Subcutaneous abdominal adipose tissue (tissue), 5 donors: Measurements from ENCODE around the gene USP2.
"Not testable (repeated sequence)": the region's sequence is repeated elsewhere in the genome, so short reads cannot be mapped to it uniquely, and the experiment has no call there.

ENCODE experiments used
- H3K27ac ChIP-seq: one replicate; pipeline ENCODE4 v1.7.0; 2013; ENCODE audit warnings: low read depth, mild to moderate bottlenecking, inconsistent platforms, low read length, moderate library complexity
- H3K27me3 ChIP-seq, 5 donors: one replicate each; pipeline ENCODE4 v1.7.0; 2013; ENCODE audit warnings: low read length in 5 of 5, inconsistent platforms in 1 of 5; ENCODE audit not compliant: control insufficient read depth in 5 of 5, insufficient read depth in 4 of 5
- H3K36me3 ChIP-seq, 5 donors: one replicate each; pipeline ENCODE4 v1.7.0; 2013; ENCODE audit warnings: low read length in 5 of 5; ENCODE audit not compliant: control insufficient read depth in 5 of 5, insufficient read depth in 5 of 5
- H3K4me1 ChIP-seq, 5 donors: one replicate each; pipeline ENCODE4 v1.7.0; 2013; ENCODE audit warnings: low read length in 5 of 5, mild to moderate bottlenecking in 3 of 5, moderate library complexity in 1 of 5; ENCODE audit not compliant: control insufficient read depth in 5 of 5, insufficient read depth in 5 of 5
- H3K4me3 ChIP-seq, 5 donors: one replicate each; pipeline ENCODE4 v1.7.0; 2013; ENCODE audit warnings: low read length in 5 of 5, low read depth in 1 of 5
- H3K9ac ChIP-seq, 5 donors: one replicate each; pipeline ENCODE4 v1.7.0; 2013; ENCODE audit warnings: low read length in 5 of 5, mild to moderate bottlenecking in 4 of 5, moderate library complexity in 3 of 5
- H3K9me3 ChIP-seq, 5 donors: one replicate each; pipeline ENCODE4 v1.7.0; 2013; ENCODE audit warnings: low read length in 5 of 5; ENCODE audit not compliant: control insufficient read depth in 5 of 5
- donor health status: healthy.
- donor health status: healthy.
- donor health status: healthy.
- donor health status: healthy.
- donor health status: healthy.

USP2 gene

GRCh38 chr11:119397740-119398139 is 16.2 kb upstream of the USP2 start:
- peaks cover 3 to 27% (median 12%) of the 10 kb centered on the region in 5 donors for H3K9me3 ChIP-seq
- H3K36me3 ChIP-seq: no peaks in the 10 kb centered on the region
- no peaks in the 10 kb centered on the region for H3K4me1 ChIP-seq
- H3K27me3 ChIP-seq: no peaks in the 10 kb centered on the region
- H3K4me3 ChIP-seq: no peak overlapping the region
- H3K27ac ChIP-seq: no peak overlapping the region
- H3K9ac ChIP-seq: no peak overlapping the region

GRCh38 chr11:119396835-119397234 is 15.3 kb upstream of the USP2 start:
- Histone ChIP-seq H3K27ac (no peak overlapping the region), H3K4me1 (no peaks in the 10 kb centered on the region), H3K9me3 (peaks cover 3 to 27% (median 10%) of the 10 kb centered on the region in 5 donors), H3K36me3 (no peaks in the 10 kb centered on the region), H3K27me3 (no peaks in the 10 kb centered on the region), H3K9ac (no peak overlapping the region), H3K4me3 (no peak overlapping the region)

GRCh38 chr11:119391275-119391674 is 9.8 kb upstream of the USP2 start:
- H3K4me3 ChIP-seq: no peak overlapping the region
- H3K9ac ChIP-seq: no peak overlapping the region
- H3K36me3 ChIP-seq: no peaks in the 10 kb centered on the region
- no peaks in the 10 kb centered on the region for H3K9me3 ChIP-seq
- no peak overlapping the region for H3K27ac ChIP-seq
- H3K27me3 ChIP-seq: peaks cover 0 to 2% (median 0%) of the 10 kb centered on the region in 5 donors
- no peaks in the 10 kb centered on the region for H3K4me1 ChIP-seq

GRCh38 chr11:119389611-119390254 is 8.2 kb upstream of the USP2 start:
- Histone ChIP-seq H3K27me3 (peaks cover 0 to 2% (median 0%) of the 10 kb centered on the region in 5 donors), H3K36me3 (no peaks in the 10 kb centered on the region), H3K4me3 (no peak overlapping the region), H3K4me1 (no peaks in the 10 kb centered on the region), H3K9me3 (no peaks in the 10 kb centered on the region), H3K9ac (no peak overlapping the region), H3K27ac (no peak overlapping the region)

GRCh38 chr11:119388103-119388502 is 6.6 kb upstream of the USP2 start:
- Histone ChIP-seq H3K4me1 (no peaks in the 10 kb centered on the region), H3K27ac (no peak overlapping the region), H3K36me3 (no peaks in the 10 kb centered on the region), H3K27me3 (peaks cover 0 to 2% (median 0%) of the 10 kb centered on the region in 5 donors), H3K9ac (no peak overlapping the region), H3K4me3 (no peak overlapping the region), H3K9me3 (no peaks in the 10 kb centered on the region)

- Histone ChIP-seq H3K27me3 (no peaks in the 10 kb centered on the region), H3K4me1 (peaks cover 2 to 18% (median 14%) of the 10 kb centered on the region in 5 donors), H3K27ac (no peak overlapping the region), H3K36me3 (no peaks in the 10 kb centered on the region), H3K4me3 (no peak overlapping the region), H3K9me3 (no peaks in the 10 kb centered on the region), H3K9ac (no peak overlapping the region)
These were observed 2.8 kb upstream of the USP2 start for GRCh38 chr11:119384332-119384731.

- not testable (repeated sequence) for H3K36me3 ChIP-seq, H3K27ac ChIP-seq, H3K9me3 ChIP-seq, H3K9ac ChIP-seq, H3K27me3 ChIP-seq
- Histone ChIP-seq H3K4me1 (peaks cover 2 to 18% (median 14%) of the 10 kb centered on the region in 5 donors), H3K4me3 (peak overlapping the region in 1 of 5 donors; percentile 64)
These were observed 1.0 kb upstream of the USP2 start for GRCh38 chr11:119382513-119382912.

GRCh38 chr11:119382101-119382500 is 611 bp upstream of the USP2 start:
- no peaks in the 10 kb centered on the region for H3K9me3 ChIP-seq
- H3K4me1 ChIP-seq: peaks cover 2 to 18% (median 14%) of the 10 kb centered on the region in 5 donors
- H3K27ac ChIP-seq: no peak overlapping the region
- peak overlapping the region in 2 of 5 donors; percentile 41 to 53 for H3K9ac ChIP-seq
- H3K4me3 ChIP-seq: peak overlapping the region; percentile 46 to 81 (median 70)
- no peaks in the 10 kb centered on the region for H3K36me3 ChIP-seq
- no peaks in the 10 kb centered on the region for H3K27me3 ChIP-seq

- Histone ChIP-seq H3K9ac (peak overlapping the region in 4 of 5 donors; percentile 50 to 71 (median 56)), H3K27me3 (no peaks in the 10 kb centered on the region), H3K4me1 (peaks cover 7 to 26% (median 22%) of the 10 kb centered on the region in 5 donors), H3K4me3 (peak overlapping the region; percentile 56 to 72 (median 70)), H3K27ac (no peak overlapping the region), H3K36me3 (no peaks in the 10 kb centered on the region), H3K9me3 (no peaks in the 10 kb centered on the region)
These were observed 686 bp downstream of the USP2 start for GRCh38 chr11:119380827-119381180.

GRCh38 chr11:119380160-119380826 is 1.2 kb downstream of the USP2 start:
- Histone ChIP-seq H3K9ac (no peak overlapping the region), H3K4me3 (peak overlapping the region in 1 of 5 donors; percentile 64), H3K9me3 (no peaks in the 10 kb centered on the region), H3K36me3 (no peaks in the 10 kb centered on the region), H3K4me1 (peaks cover 7 to 31% (median 27%) of the 10 kb centered on the region in 5 donors), H3K27me3 (no peaks in the 10 kb centered on the region), H3K27ac (no peak overlapping the region)
